ENCODE results near the gene GALNT3. TPM values are rescaled to one million over a fixed set of nuclear protein-coding genes. Genes with fewer than 3 reads are reported as not detected.
A peak's percentile ranks its signal among the peaks of the same experiment; 100 is the strongest.

The GALNT3 gene
- total and polyA plus RNA-seq, 4 donors, result 6.7 to 14.0 (median 9.9) TPM

DNA sequence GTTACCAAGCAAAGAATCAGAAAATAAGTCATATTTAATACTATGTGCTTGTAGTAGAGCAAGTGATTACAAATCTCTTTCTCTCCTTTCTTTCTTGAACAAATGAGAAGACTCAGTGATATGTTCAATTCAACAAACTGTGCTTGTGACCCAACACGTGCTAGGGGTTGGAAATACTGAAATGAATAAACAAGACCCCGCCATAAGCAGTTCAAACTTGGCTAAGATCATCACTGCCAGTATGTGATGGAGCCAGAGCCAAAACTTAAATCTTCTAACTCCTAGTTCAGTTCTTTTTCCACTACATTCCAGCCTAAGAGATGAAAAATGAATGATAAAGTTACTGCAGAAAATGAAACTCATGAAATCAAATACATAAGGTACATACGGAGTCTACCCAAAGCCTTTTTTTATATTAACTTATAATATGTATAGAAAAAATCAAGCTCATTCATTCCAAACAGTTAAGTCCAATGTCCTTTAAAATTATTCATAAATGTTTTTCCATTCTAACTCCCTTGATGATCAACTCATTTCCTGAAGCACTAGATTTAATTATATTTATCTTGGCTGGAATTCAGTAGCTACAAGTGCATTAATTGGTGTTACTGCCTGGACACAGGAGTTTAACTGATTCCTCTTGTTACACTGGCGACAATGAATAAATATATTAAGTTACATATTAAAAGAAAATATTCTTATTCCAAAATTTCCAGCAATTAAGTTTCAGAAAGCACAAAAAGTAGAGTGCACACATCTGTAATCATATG lies 36.0 kb downstream of the GALNT3 start:
- H3K9me3 ChIP-seq (ENCODE audit: control insufficient read depth, insufficient read depth, low read length), result no peaks in the 10 kb centered on the region
- no peak overlapping the region for H3K27ac ChIP-seq (ENCODE audit: low read depth, low read length)
- H3K36me3 ChIP-seq (ENCODE audit: control insufficient read depth, insufficient read depth, low read length), result no peaks in the 10 kb centered on the region
- peak in 1 of 6 donors; percentile 35 for DNase-seq (ENCODE audit: low read depth in 4 of 6, low spot score in 6 of 6)
- no peaks in the 10 kb centered on the region for H3K27me3 ChIP-seq (ENCODE audit: control insufficient read depth, insufficient read depth, low read length)
- H3K4me3 ChIP-seq (ENCODE audit: low read depth, low read length), result no peak overlapping the region
- peaks cover 4% of the 10 kb centered on the region for H3K4me1 ChIP-seq (ENCODE audit: control insufficient read depth, insufficient read depth, low read length)
- no CpG with 5 or more reads among the region's 4 CpGs for WGBS (ENCODE audit: insufficient coverage)

DNA sequence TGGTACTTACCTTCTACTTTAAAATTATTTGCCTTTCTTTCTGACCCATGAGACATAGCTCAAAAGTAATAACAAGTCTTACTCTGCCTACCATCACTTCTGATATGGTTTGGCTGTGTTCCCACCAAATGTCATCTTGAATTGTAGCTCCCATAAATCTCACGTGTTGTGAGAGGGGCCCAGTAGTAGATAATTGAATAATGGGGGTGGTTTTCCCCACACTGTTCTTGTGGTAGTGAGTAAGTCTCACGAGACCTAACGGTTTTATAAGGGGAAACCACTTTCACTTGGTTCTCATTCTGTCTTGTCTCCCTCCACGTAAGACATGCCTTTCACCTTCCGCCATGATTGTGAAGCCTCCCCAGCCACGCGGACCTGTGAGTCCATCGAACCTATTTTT lies 47.5 kb downstream of the GALNT3 start:
- Histone ChIP-seq H3K4me1 (ENCODE audit: control insufficient read depth, insufficient read depth, low read length) (no peaks in the 10 kb centered on the region), H3K27me3 (ENCODE audit: control insufficient read depth, insufficient read depth, low read length) (no peaks in the 10 kb centered on the region), H3K27ac (ENCODE audit: low read depth, low read length) (no peak overlapping the region), H3K4me3 (ENCODE audit: low read depth, low read length) (no peak overlapping the region), H3K9me3 (ENCODE audit: control insufficient read depth, insufficient read depth, low read length) (no peaks in the 10 kb centered on the region), H3K36me3 (ENCODE audit: control insufficient read depth, insufficient read depth, low read length) (no peaks in the 10 kb centered on the region)
- DNase-seq (ENCODE audit: low read depth in 4 of 6, low spot score in 6 of 6), result no peak
- WGBS (ENCODE audit: insufficient coverage), result 88% methylated on average over 2 of the region's 8 CpGs

DNA sequence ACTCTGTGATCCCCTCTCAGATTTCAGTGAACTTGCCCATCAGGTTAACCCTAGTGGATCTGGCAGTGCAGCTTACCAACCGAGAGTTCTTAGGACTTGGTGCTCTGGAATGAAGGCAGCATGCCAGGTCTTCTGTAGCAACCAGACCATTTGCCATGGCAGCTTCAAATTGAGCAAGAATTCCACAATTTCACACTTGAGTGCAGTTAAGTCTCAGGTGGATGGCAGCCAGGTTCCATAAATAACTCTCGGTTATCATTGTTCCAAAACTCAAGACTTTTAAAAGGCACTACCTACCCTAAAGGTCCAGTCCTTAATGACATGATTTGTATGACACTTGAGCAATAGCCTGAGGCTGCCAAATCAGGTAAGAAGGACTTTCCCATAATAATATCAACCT lies 48.1 kb downstream of the GALNT3 start:
- DNase-seq (ENCODE audit: low read depth in 4 of 6, low spot score in 6 of 6), result peak; percentile 58 to 88 (median 71)
- 46% methylated on average over 2 of the region's 2 CpGs for WGBS (ENCODE audit: insufficient coverage)
- no peaks in the 10 kb centered on the region for H3K27me3 ChIP-seq (ENCODE audit: control insufficient read depth, insufficient read depth, low read length)

DNA sequence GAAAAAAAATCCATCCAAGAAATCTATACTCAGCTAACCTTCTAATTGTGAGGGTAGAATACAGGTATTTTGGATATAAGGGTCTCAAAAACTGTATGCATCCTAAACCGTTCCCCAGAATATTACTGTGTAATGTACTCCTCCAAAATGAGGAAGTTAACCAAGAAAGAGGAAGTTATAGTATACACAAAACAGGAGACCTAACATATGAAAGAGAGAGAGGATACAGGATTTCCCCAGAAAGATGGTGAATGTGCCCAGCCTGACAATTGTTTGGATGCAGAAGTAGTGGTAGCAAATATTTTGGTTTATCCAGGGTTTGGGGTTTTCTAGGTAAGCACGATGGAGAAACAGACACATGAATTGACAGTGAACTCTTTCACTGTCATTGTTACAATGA lies 50.6 kb downstream of the GALNT3 start:
- no CpG with 5 or more reads among the region's 2 CpGs for WGBS (ENCODE audit: insufficient coverage)

More for the DNA sequence above, 48.1 kb downstream of the GALNT3 start:
- Histone ChIP-seq H3K9me3 (ENCODE audit: control insufficient read depth, insufficient read depth, low read length) (no peaks in the 10 kb centered on the region), H3K4me1 (ENCODE audit: control insufficient read depth, insufficient read depth, low read length) (no peaks in the 10 kb centered on the region), H3K27ac (ENCODE audit: low read depth, low read length) (no peak overlapping the region), H3K4me3 (ENCODE audit: low read depth, low read length) (no peak overlapping the region), H3K36me3 (ENCODE audit: control insufficient read depth, insufficient read depth, low read length) (no peaks in the 10 kb centered on the region)

DNA sequence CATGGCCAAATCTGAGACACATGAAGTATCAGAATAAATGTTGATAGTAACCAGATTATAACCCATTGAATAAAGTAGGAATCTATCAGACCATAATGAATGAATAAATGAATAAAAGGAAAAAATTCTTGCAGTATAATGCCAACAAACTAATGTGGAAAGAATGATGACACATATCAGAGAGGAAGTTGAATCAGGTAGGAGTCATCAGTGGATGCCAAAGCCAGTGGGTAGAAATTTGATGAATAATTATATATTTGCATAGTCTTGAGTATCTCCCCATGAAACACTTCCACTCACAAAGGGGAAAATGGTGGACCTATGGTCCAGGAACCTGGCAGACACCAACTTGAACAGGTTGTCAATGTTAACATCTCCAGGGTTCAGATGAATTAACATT lies 68.6 kb downstream of the GALNT3 start:
- no peaks in the 10 kb centered on the region for H3K4me1 ChIP-seq (ENCODE audit: control insufficient read depth, insufficient read depth, low read length)
- H3K4me3 ChIP-seq (ENCODE audit: low read depth, low read length), result no peak overlapping the region
- no peak for DNase-seq (ENCODE audit: low read depth in 4 of 6, low spot score in 6 of 6)
- H3K9me3 ChIP-seq (ENCODE audit: control insufficient read depth, insufficient read depth, low read length), result peaks cover 2% of the 10 kb centered on the region
- H3K27me3 ChIP-seq (ENCODE audit: control insufficient read depth, insufficient read depth, low read length), result no peaks in the 10 kb centered on the region
- H3K36me3 ChIP-seq (ENCODE audit: control insufficient read depth, insufficient read depth, low read length), result no peaks in the 10 kb centered on the region
- no peak overlapping the region for H3K27ac ChIP-seq (ENCODE audit: low read depth, low read length)

More for the DNA sequence above, 50.6 kb downstream of the GALNT3 start:
- Histone ChIP-seq H3K27me3 (ENCODE audit: control insufficient read depth, insufficient read depth, low read length) (no peaks in the 10 kb centered on the region), H3K9me3 (ENCODE audit: control insufficient read depth, insufficient read depth, low read length) (no peaks in the 10 kb centered on the region), H3K4me1 (ENCODE audit: control insufficient read depth, insufficient read depth, low read length) (no peaks in the 10 kb centered on the region), H3K27ac (ENCODE audit: low read depth, low read length) (no peak overlapping the region), H3K4me3 (ENCODE audit: low read depth, low read length) (no peak overlapping the region), H3K36me3 (ENCODE audit: control insufficient read depth, insufficient read depth, low read length) (no peaks in the 10 kb centered on the region)
- no peak for DNase-seq (ENCODE audit: low read depth in 4 of 6, low spot score in 6 of 6)

DNA sequence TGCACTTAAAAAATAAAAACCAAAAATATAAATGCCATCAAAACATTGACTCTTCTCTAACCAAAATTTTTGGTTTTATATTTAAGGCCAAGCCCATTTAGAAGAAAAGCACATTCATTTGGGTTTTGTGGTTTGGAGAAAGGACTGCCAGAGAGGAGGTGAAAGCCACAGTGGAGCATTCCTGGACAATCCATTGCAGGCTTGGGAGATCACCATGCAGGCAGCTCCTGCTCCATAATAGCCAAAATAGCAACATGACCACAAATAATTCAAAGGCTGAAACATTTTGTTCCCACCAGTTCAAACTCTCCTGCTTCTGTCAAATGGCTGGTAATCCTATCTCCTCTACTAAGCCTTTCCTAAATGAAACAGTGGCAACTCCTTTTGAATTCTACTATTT lies 73.5 kb downstream of the GALNT3 start:
- Histone ChIP-seq H3K9me3 (ENCODE audit: control insufficient read depth, insufficient read depth, low read length) (no peaks in the 10 kb centered on the region), H3K27me3 (ENCODE audit: control insufficient read depth, insufficient read depth, low read length) (no peaks in the 10 kb centered on the region), H3K36me3 (ENCODE audit: control insufficient read depth, insufficient read depth, low read length) (no peaks in the 10 kb centered on the region), H3K27ac (ENCODE audit: low read depth, low read length) (no peak overlapping the region), H3K4me3 (ENCODE audit: low read depth, low read length) (no peak overlapping the region), H3K4me1 (ENCODE audit: control insufficient read depth, insufficient read depth, low read length) (peaks cover 3% of the 10 kb centered on the region)
- DNase-seq (ENCODE audit: low read depth in 4 of 6, low spot score in 6 of 6), result no peak

DNA sequence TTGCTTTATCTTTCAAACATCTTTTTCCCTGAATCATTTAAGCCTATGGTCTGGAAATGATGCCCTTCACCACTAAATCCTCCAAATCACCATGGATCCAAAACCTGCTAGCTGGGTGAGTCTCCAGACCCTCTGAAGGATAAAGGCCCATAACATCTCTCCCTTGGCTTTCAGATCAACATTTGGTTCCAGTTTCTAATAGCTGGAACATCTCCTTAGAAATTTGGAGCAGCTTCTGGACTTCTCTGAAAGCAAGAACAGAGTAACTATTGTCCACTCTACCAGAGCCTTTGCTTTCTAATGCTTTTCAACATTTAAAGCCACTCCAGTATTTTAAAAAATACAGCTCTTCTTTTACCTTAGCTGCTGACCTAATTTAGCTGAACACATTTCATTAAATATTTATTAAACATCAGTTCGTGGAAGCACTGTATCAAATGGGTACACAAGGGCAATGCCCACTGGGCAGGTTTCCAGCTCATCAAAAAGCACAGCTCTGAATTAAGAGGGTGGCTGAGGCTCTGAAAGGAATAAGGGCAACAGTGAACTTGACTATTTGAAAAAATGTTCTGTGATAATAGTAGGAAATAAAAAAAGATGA lies 75.3 kb downstream of the GALNT3 start:
- WGBS (ENCODE audit: insufficient coverage), result no CpG with 5 or more reads among the region's 1 CpG
- Histone ChIP-seq H3K36me3 (ENCODE audit: control insufficient read depth, insufficient read depth, low read length) (no peaks in the 10 kb centered on the region), H3K27ac (ENCODE audit: low read depth, low read length) (peak overlapping the region; percentile 67), H3K27me3 (ENCODE audit: control insufficient read depth, insufficient read depth, low read length) (no peaks in the 10 kb centered on the region), H3K4me3 (ENCODE audit: low read depth, low read length) (no peak overlapping the region), H3K9me3 (ENCODE audit: control insufficient read depth, insufficient read depth, low read length) (no peaks in the 10 kb centered on the region), H3K4me1 (ENCODE audit: control insufficient read depth, insufficient read depth, low read length) (peaks cover 3% of the 10 kb centered on the region)
- peak in 5 of 6 donors; percentile 61 to 89 (median 63) for DNase-seq (ENCODE audit: low read depth in 4 of 6, low spot score in 6 of 6)

DNA sequence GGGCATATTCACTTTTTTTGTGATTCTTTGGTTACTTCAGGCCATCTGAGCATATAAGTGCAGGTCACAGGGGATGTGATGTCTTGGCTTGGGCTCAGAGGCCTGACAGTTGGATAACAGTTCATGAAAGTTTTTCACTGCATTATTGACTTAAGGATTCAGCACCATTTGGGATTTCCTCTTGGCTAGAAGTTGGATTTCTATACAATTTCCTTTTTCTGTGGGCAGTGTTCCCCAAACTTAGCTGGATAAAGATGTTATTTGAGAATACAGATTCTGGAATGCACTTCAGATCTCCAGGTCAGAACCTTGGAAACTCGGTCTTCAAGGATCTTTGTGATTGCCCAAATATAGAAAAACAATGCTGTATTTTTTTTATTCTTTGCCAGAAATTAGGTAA lies 78.0 kb downstream of the GALNT3 start:
- WGBS (ENCODE audit: insufficient coverage), result no CpG with 5 or more reads among the region's 1 CpG
- DNase-seq (ENCODE audit: low read depth in 4 of 6, low spot score in 6 of 6), result no peak
- H3K36me3 ChIP-seq (ENCODE audit: control insufficient read depth, insufficient read depth, low read length), result no peaks in the 10 kb centered on the region
- H3K27ac ChIP-seq (ENCODE audit: low read depth, low read length), result no peak overlapping the region
- no peaks in the 10 kb centered on the region for H3K9me3 ChIP-seq (ENCODE audit: control insufficient read depth, insufficient read depth, low read length)
- no peaks in the 10 kb centered on the region for H3K27me3 ChIP-seq (ENCODE audit: control insufficient read depth, insufficient read depth, low read length)
- no peak overlapping the region for H3K4me3 ChIP-seq (ENCODE audit: low read depth, low read length)
- H3K4me1 ChIP-seq (ENCODE audit: control insufficient read depth, insufficient read depth, low read length), result peaks cover 3% of the 10 kb centered on the region

DNA sequence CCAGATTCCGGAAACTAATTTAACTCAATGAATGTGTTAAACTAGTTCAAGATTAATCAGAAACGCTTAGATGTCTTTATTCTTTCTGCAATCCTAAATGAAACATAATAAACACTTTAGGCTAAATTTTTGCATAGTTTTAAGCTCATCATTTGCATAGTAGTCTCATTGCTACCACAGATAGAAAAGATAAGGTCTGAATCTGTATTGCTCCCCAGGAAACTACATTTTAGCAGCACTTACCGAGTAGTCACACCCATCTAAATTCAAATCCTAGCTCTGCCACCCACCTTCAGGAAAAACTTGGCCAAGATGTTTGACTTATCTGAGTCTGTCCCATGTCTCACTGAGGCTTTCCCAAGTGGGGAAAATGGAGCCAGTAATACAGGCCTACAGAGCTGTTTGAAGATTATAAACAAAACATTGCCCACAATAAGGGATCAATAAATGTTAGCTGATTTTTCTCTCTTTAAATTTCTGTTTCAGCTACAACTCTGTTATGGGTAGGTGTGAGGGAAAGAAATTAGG lies 87.0 kb downstream of the GALNT3 start:
- H3K4me1 ChIP-seq (ENCODE audit: control insufficient read depth, insufficient read depth, low read length), result no peaks in the 10 kb centered on the region
- no peaks in the 10 kb centered on the region for H3K9me3 ChIP-seq (ENCODE audit: control insufficient read depth, insufficient read depth, low read length)
- DNase-seq (ENCODE audit: low read depth in 4 of 6, low spot score in 6 of 6), result no peak
- WGBS (ENCODE audit: insufficient coverage), result 100% methylated on average over 1 of the region's 3 CpGs
- no peak overlapping the region for H3K4me3 ChIP-seq (ENCODE audit: low read depth, low read length)
- no peak overlapping the region for H3K27ac ChIP-seq (ENCODE audit: low read depth, low read length)
- H3K27me3 ChIP-seq (ENCODE audit: control insufficient read depth, insufficient read depth, low read length), result no peaks in the 10 kb centered on the region
- no peaks in the 10 kb centered on the region for H3K36me3 ChIP-seq (ENCODE audit: control insufficient read depth, insufficient read depth, low read length)

DNA sequence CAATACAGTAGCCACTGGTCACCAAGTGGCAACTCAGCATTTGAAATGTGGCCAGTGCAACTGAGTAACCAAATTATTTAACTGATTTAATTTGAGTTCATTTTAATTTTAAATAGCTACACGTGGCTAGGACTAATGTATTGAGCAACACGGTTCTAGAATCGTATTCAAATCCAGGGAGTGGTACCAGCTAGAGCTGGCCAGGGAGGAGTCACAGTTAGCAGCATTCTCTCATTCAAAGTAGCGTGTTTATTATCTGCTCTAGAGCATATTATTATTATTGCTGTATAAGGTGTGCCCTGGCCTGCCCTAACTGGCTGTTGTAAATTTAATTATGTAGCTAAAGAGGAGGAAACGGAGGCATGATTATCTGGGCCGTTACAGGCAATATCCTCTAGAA lies 92.9 kb downstream of the GALNT3 start:
- H3K9me3 ChIP-seq (ENCODE audit: control insufficient read depth, insufficient read depth, low read length), result no peaks in the 10 kb centered on the region
- no peak overlapping the region for H3K4me3 ChIP-seq (ENCODE audit: low read depth, low read length)
- 38% methylated on average over 2 of the region's 6 CpGs for WGBS (ENCODE audit: insufficient coverage)
- no peak overlapping the region for H3K27ac ChIP-seq (ENCODE audit: low read depth, low read length)
- no peaks in the 10 kb centered on the region for H3K36me3 ChIP-seq (ENCODE audit: control insufficient read depth, insufficient read depth, low read length)
- DNase-seq (ENCODE audit: low read depth in 4 of 6, low spot score in 6 of 6), result peak in 1 of 6 donors; percentile 22
- no peaks in the 10 kb centered on the region for H3K27me3 ChIP-seq (ENCODE audit: control insufficient read depth, insufficient read depth, low read length)
- H3K4me1 ChIP-seq (ENCODE audit: control insufficient read depth, insufficient read depth, low read length), result peaks cover 10% of the 10 kb centered on the region
